GM10266 (cell line): ENCODE data around the gene CRY1.

Experiments
- DNase-seq: peaks from one replicate; pipeline ENCODE4 v3.0.0; 2012; ENCODE audit errors: extremely low spot score
- TF ChIP-seq, protein P1 (sequence below): IDR thresholded peaks from 2 replicates; pipeline ENCODE4 v1.5.1; 2012; ENCODE audit warnings: mild to moderate bottlenecking, low read depth; ENCODE audit not compliant: control insufficient read depth, insufficient read depth; ENCODE audit errors: missing control alignments

Gene CRY1

DNA sequence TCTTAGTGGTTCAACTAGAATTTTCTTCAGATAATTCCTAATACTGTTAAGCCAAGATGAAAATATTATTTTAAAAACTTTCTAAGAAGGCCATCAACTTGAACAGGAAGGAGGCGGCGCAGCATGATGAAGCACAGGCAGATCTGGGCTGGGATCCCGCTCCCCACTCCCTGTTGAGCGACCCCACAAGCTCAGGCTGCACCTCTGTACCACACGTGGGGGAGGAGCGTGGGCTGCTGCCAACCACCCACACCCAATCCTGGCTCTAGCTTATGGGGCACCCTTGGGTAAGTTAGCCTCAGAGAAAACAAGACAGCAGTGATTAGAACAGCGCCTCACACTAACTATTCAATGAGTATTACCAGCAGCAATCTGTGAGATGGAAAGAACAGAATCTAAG, 112.4 kb downstream of the CRY1 start:
- DNase-seq = no peak

DNA sequence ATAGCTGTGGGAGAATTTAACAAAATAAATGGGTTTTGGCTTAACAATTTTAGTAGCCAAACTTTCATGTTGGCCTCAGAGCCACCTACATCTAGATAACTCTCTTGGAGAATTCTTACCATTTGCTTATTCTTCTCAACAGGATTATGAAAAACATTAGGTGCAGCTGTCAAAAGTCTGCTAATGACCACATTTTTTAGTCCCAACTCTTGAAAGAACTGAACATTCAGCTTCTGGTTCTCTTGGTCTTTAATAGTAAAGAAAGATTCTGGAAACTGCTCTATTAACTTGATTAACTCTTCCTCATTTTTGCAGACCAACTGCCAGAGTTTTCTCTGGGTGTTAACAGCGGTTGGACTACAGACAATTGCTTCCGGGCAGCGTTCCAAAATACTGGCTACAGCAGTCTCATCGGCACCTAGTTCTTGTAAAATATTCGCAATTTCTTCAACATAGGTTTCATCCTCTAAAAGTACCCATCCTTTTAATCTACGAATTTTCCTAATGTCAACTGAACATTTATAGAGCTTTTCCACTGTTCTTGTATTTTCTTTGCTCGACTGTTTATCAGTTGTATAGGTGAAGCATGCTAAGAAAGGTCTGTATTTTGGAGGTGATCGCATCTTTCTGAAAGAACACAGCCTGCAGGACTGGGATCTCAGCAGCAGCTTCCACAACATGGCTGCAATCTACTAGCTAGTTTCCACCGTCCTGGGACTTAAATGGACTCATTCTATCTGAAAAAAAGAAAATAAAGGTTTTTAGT, 115.1 kb downstream of the CRY1 start:
- DNase-seq = no peak

More for the DNA sequence above, 112.4 kb downstream of the CRY1 start:
- TF ChIP-seq, protein P1, sequence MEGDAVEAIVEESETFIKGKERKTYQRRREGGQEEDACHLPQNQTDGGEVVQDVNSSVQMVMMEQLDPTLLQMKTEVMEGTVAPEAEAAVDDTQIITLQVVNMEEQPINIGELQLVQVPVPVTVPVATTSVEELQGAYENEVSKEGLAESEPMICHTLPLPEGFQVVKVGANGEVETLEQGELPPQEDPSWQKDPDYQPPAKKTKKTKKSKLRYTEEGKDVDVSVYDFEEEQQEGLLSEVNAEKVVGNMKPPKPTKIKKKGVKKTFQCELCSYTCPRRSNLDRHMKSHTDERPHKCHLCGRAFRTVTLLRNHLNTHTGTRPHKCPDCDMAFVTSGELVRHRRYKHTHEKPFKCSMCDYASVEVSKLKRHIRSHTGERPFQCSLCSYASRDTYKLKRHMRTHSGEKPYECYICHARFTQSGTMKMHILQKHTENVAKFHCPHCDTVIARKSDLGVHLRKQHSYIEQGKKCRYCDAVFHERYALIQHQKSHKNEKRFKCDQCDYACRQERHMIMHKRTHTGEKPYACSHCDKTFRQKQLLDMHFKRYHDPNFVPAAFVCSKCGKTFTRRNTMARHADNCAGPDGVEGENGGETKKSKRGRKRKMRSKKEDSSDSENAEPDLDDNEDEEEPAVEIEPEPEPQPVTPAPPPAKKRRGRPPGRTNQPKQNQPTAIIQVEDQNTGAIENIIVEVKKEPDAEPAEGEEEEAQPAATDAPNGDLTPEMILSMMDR = no peak

DNA sequence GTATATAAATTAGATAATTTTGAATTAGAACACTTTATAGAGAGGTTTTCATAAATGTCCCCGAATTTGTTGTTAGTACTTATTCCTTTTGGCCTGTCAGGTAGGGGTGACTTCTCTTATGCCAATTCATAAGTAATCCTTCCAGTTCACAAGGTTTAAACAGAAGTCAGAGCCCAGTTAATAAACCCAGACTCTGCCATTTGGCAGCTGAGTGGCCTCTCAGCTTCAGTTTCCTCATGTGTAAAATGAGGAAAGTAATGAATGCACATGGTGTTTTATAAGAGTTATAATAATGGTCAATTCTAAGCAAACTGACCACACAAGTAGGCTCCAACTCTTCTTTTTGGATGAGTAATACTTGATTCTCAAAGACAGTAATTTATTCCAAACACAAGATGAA, 116.7 kb downstream of the CRY1 start:
- DNase-seq = no peak
- TF ChIP-seq, protein P1 = no peak

More for the DNA sequence above, 115.1 kb downstream of the CRY1 start:
- TF ChIP-seq, protein P1 = no peak

DNA sequence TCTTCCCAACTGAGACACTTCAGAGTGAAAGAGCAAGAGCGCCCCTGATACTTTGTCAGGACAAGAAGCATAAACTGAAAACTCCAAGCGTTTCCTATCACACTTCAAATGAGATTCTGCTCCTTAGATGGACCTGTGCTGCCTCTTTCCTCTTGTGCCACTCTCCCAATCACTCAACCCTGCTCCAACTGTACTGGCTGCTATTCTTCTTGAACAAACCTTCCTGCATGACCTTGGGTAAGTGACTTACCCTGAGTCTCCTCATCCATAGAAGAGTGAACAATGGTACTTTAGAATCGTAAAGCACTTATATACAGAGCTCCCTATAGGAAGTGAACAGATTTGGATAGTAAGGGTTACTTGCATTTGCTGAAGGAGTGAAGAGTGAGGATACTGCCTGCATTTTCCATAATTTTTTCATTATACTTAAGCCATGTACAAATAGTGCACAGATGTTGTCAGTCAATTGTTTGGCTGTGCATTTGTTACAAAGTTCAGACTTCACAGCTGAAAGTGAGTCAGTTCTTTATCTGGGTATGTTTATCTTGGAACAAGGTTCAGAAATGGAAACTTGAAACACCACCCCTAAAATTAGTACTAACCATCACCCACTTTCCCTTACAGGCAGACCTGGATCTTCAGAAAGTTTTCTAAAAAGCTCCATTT, 117.2 kb downstream of the CRY1 start:
- TF ChIP-seq, protein P1 = no peak
- DNase-seq = no peak

DNA sequence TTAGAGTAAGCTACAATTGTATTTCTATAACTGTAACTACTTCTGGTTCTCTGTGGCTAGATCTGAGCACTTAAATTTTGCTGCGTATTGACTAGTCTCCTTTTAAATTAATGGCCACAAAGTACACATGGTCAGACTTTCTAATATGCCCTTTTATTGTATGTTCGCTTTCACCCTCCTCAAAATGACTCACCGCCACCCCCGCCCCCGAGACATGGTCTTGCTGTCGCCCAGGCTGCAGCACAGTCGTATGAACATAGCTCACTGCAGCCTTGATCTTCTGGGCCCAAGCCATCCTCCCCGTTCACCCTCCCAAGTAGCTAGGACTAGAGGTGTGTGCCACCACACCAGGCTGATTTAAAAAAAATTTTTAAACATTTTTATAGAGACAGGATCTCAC, 118.3 kb downstream of the CRY1 start:
- DNase-seq = no peak
- TF ChIP-seq, protein P1 = no peak

DNA sequence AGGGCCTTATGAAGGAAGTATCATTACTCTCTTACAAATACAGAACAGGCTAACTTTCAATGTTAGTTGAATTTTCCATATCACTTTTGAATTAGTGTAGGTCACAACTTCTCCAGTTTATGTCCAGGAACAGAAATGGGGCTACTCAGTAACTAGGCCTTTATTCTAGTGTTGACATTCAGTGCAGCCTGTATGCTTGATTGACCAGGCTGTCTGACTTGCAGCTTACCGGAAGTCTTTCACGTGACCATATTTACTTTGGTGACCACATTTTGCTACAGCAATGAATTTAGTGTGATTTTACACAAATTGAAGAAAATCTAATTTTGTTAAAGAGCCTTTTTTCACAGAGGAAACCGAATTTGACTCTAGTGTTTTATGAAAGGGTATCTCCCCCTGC, 118.8 kb downstream of the CRY1 start:
- TF ChIP-seq, protein P1 = no peak
- peak; percentile 24 for DNase-seq

DNA sequence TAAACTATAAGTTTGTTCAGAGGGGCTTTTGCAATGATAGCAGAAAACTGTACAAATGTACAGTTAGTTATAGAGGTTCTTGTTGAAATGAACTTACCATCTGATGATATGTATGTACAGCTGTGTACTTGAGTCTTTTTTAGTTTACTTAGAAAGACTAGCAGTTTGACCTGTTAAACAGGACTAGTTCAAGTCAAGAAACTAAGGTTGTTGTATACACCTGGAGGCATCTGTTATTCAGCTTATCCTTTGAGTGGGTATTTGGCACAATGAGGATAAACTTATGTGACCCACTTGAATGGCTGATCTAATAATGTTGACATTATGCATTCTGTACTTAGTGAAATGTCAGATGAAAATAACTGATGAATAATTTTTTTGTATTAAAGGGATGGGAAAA, 119.8 kb downstream of the CRY1 start:
- DNase-seq = no peak
- TF ChIP-seq, protein P1 = no peak
